Measurements from ENCODE around the gene CYSTM1.

The CYSTM1 gene

GRCh38 chr5:140235791-140236551, 61.0 kb downstream of the CYSTM1 start:
- DNase-seq (ENCODE audit: low spot score) = no peak

GRCh38 chr5:140236891-140237598, 62.1 kb downstream of the CYSTM1 start:
- DNase-seq (ENCODE audit: low spot score) = no peak

GRCh38 chr5:140238756-140239155, 63.8 kb downstream of the CYSTM1 start:
- no peak for DNase-seq (ENCODE audit: low spot score)

- no peak for DNase-seq (ENCODE audit: low spot score)
Observed at GRCh38 chr5:140239461-140239860, 64.5 kb downstream of the CYSTM1 start.

GRCh38 chr5:140239939-140240700, 65.1 kb downstream of the CYSTM1 start:
- DNase-seq (ENCODE audit: low spot score) = peak; percentile 56

- DNase-seq (ENCODE audit: low spot score) = peak; percentile 46
Observed at GRCh38 chr5:140240987-140241706, 66.2 kb downstream of the CYSTM1 start.

- no peak for DNase-seq (ENCODE audit: low spot score)
Observed at GRCh38 chr5:140242099-140242498, 67.1 kb downstream of the CYSTM1 start.

GRCh38 chr5:140242890-140243585, 68.0 kb downstream of the CYSTM1 start:
- no peak for DNase-seq (ENCODE audit: low spot score)

- DNase-seq (ENCODE audit: low spot score) = no peak
Observed at GRCh38 chr5:140243706-140244250, 68.8 kb downstream of the CYSTM1 start.

- DNase-seq (ENCODE audit: low spot score) = peak; percentile 80
Observed at GRCh38 chr5:140244525-140245025, 69.6 kb downstream of the CYSTM1 start.

- no peak for DNase-seq (ENCODE audit: low spot score)
Observed at GRCh38 chr5:140245341-140245740, 70.4 kb downstream of the CYSTM1 start.

- DNase-seq (ENCODE audit: low spot score) = no peak
Observed at GRCh38 chr5:140245926-140246325, 70.9 kb downstream of the CYSTM1 start.

- DNase-seq (ENCODE audit: low spot score) = no peak
Observed at GRCh38 chr5:140246378-140247122, 71.6 kb downstream of the CYSTM1 start.

GRCh38 chr5:140248414-140248813, 73.4 kb downstream of the CYSTM1 start:
- DNase-seq (ENCODE audit: low spot score) = no peak

GRCh38 chr5:140249536-140249935, 74.5 kb downstream of the CYSTM1 start:
- DNase-seq (ENCODE audit: low spot score) = no peak

- no peak for DNase-seq (ENCODE audit: low spot score)
Observed at GRCh38 chr5:140250386-140250785, 75.4 kb downstream of the CYSTM1 start.

GRCh38 chr5:140251527-140251973, 76.6 kb downstream of the CYSTM1 start:
- no peak for DNase-seq (ENCODE audit: low spot score)

GRCh38 chr5:140252470-140253126, 77.6 kb downstream of the CYSTM1 start:
- DNase-seq (ENCODE audit: low spot score) = no peak

- DNase-seq (ENCODE audit: low spot score) = no peak
Observed at GRCh38 chr5:140253985-140254384, 79.0 kb downstream of the CYSTM1 start.
